Measurements from ENCODE around the gene TET3. TPM values are rescaled to one million over a fixed set of nuclear protein-coding genes. Genes with fewer than 3 reads are reported as not detected.

TET3 gene
- polyA plus RNA-seq, 3 donors, result 0.79 to 18.6 (median 1.4) TPM

- H3K9ac ChIP-seq (ENCODE audit: insufficient read depth, low read length, poor library complexity, severe bottlenecking), result peak overlapping the region; percentile 15
- peaks cover under 1 to 5% of the 10 kb centered on the region in 2 donors for H3K36me3 ChIP-seq (replicated peaks in 1 of 2; ENCODE audit: control insufficient read depth in 1 of 2, insufficient read depth in 2 of 2, low read length in 2 of 2)
- intact Hi-C loops (cut with micrococcal nuclease), result loop anchor here (5.0 to 10.0 kb wide), 4 partner anchors 34 to 157 kb away; partner anchors contain the start of genes DGUOK (in 1 of the 2) and STAMBP (in 1 of the 2)
- H3K27ac ChIP-seq (ENCODE audit: low read depth in 1 of 2, low read length in 2 of 2), result no peak overlapping the region
- H3K4me2 ChIP-seq (replicated peaks; ENCODE audit: extremely low read depth, low read length, poor library complexity, severe bottlenecking), result peak overlapping the region; percentile 79
- 13% methylated on average over 22 of the region's 31 CpGs for WGBS (ENCODE audit: insufficient coverage)
- DNase-seq, result peak in 1 of 3 donors; percentile 43
- peaks cover 6% of the 10 kb centered on the region for H4K20me1 ChIP-seq (ENCODE audit: insufficient read depth, low read length)
- H3K4me1 Mint-ChIP-seq, result peaks cover 69% of the 10 kb centered on the region
- H3K9me3 ChIP-seq (replicated peaks in 1 of 2; ENCODE audit: control insufficient read depth in 1 of 2, insufficient read depth in 1 of 2, low read length in 2 of 2), result no peaks in the 10 kb centered on the region
- peaks cover 3 to 12% of the 10 kb centered on the region in 2 donors for H3K36me3 Mint-ChIP-seq
- peaks cover 56 to 72% of the 10 kb centered on the region in 2 donors for H3K4me1 ChIP-seq (ENCODE audit: control insufficient read depth in 1 of 2, insufficient read depth in 2 of 2, low read length in 2 of 2)
- peaks cover 19% of the 10 kb centered on the region for H3K79me2 ChIP-seq (ENCODE audit: insufficient read depth, low read length)
- TF ChIP-seq CTCF (IDR thresholded peaks at IDR 0.05), result no peak
- peak overlapping the region in 5 of 7 donors; percentile 50 to 79 (median 70) for H3K27ac Mint-ChIP-seq
- peak overlapping the region; percentile 70 to 89 for H3K4me3 Mint-ChIP-seq
- peaks cover 0 to 3% (median 3%) of the 10 kb centered on the region in 3 donors for H3K27me3 Mint-ChIP-seq (ENCODE audit: low read depth in 3 of 3)
- peak overlapping the region; percentile 66 for H2AFZ ChIP-seq (ENCODE audit: insufficient read depth, low read depth, low read length, poor library complexity, severe bottlenecking)
- peaks cover 0 to 3% (median 0%) of the 10 kb centered on the region in 7 donors for H3K9me3 Mint-ChIP-seq
- H3K27me3 ChIP-seq (ENCODE audit: control insufficient read depth in 2 of 2, insufficient read depth in 2 of 2, low read length in 2 of 2), result no peaks in the 10 kb centered on the region
- peak overlapping the region; percentile 32 to 70 (median 33) for H3K4me3 ChIP-seq (replicated peaks in 1 of 3; ENCODE audit: low read depth in 2 of 3, low read length in 3 of 3)
Observed at GRCh38 chr2:73981081-73982001, 3.4 kb upstream of the TET3 start.

- H3K79me2 ChIP-seq (ENCODE audit: insufficient read depth, low read length), result peaks cover 27% of the 10 kb centered on the region
- Mint-ChIP-seq H3K27ac (peak overlapping the region in 3 of 7 donors; percentile 48 to 55 (median 55)), H3K9me3 (peaks cover 0 to 3% (median 0%) of the 10 kb centered on the region in 7 donors), H3K36me3 (peaks cover 11 to 21% of the 10 kb centered on the region in 2 donors), H3K4me3 (no peak overlapping the region), H3K27me3 (ENCODE audit: low read depth in 3 of 3) (peaks cover 0 to 3% (median 3%) of the 10 kb centered on the region in 3 donors), H3K4me1 (peaks cover 77% of the 10 kb centered on the region)
- no peaks in the 10 kb centered on the region for H3K27me3 ChIP-seq (ENCODE audit: control insufficient read depth in 2 of 2, insufficient read depth in 2 of 2, low read length in 2 of 2)
- H2AFZ ChIP-seq (ENCODE audit: insufficient read depth, low read depth, low read length, poor library complexity, severe bottlenecking), result no peak overlapping the region
- H3K36me3 ChIP-seq (replicated peaks in 1 of 2; ENCODE audit: control insufficient read depth in 1 of 2, insufficient read depth in 2 of 2, low read length in 2 of 2), result peaks cover 4 to 9% of the 10 kb centered on the region in 2 donors
- H3K9ac ChIP-seq (ENCODE audit: insufficient read depth, low read length, poor library complexity, severe bottlenecking), result no peak overlapping the region
- H3K4me2 ChIP-seq (replicated peaks; ENCODE audit: extremely low read depth, low read length, poor library complexity, severe bottlenecking), result no peak overlapping the region
- peaks cover 64 to 80% of the 10 kb centered on the region in 2 donors for H3K4me1 ChIP-seq (ENCODE audit: control insufficient read depth in 1 of 2, insufficient read depth in 2 of 2, low read length in 2 of 2)
- 96% methylated on average over 6 of the region's 7 CpGs for WGBS (ENCODE audit: insufficient coverage)
- no peak overlapping the region for H3K4me3 ChIP-seq (replicated peaks in 1 of 3; ENCODE audit: low read depth in 2 of 3, low read length in 3 of 3)
- intact Hi-C loops (cut with micrococcal nuclease), result loop anchor here (5.0 to 10.0 kb wide), 4 partner anchors 35 to 157 kb away; partner anchors contain the start of genes DGUOK (in 1 of the 2) and STAMBP (in 1 of the 2)
- H4K20me1 ChIP-seq (ENCODE audit: insufficient read depth, low read length), result peaks cover 14% of the 10 kb centered on the region
- no peak for DNase-seq
- no peak for TF ChIP-seq CTCF (IDR thresholded peaks at IDR 0.05)
- no peaks in the 10 kb centered on the region for H3K9me3 ChIP-seq (replicated peaks in 1 of 2; ENCODE audit: control insufficient read depth in 1 of 2, insufficient read depth in 1 of 2, low read length in 2 of 2)
- H3K27ac ChIP-seq (ENCODE audit: low read depth in 1 of 2, low read length in 2 of 2), result no peak overlapping the region
Observed at GRCh38 chr2:73982140-73982617, 2.5 kb upstream of the TET3 start.
